PC-3 (cell line): ENCODE data around the gene FMNL2.

ENCODE experiments used
- CTCF ChIP-seq: fragments of 300-600 bp; sonication (generic); conservative IDR thresholded peaks from 2 replicates; pipeline ENCODE4 v1.5.1; 2017; ENCODE audit warnings: antibody characterized with exemption, low read depth, mild to moderate bottlenecking, low read length
- EZH2 ChIP-seq: fragments of 300-600 bp; sonication (generic); IDR thresholded peaks from one replicate; pipeline ENCODE4 v1.6.1; 2017; ENCODE audit warnings: antibody characterized with exemption, mild to moderate bottlenecking, low read length; ENCODE audit not compliant: unreplicated experiment
- EZH2phosphoT487 ChIP-seq: fragments of 300-600 bp; sonication (generic); IDR thresholded peaks from 2 replicates; pipeline ENCODE4 v1.6.1; 2018; ENCODE audit warnings: mild to moderate bottlenecking, antibody characterized with exemption, low read length, borderline replicate concordance

- TF ChIP-seq EZH2 = no peak
- TF ChIP-seq CTCF = no peak
- TF ChIP-seq EZH2phosphoT487 = no peak
Measured at GRCh38 chr2:152452256-152452973, 117.4 kb downstream of the FMNL2 start.
